ENCODE results near the gene GTF2IRD1. TPM values are rescaled to one million over a fixed set of nuclear protein-coding genes. Genes with fewer than 3 reads are reported as not detected.
"Not testable (repeated sequence)": the region's sequence is repeated elsewhere in the genome, so short reads cannot be mapped to it uniquely, and the experiment has no call there.

The GTF2IRD1 gene
- total RNA-seq, 1 donor from 2014 or later, result 0.96 TPM

- not testable (repeated sequence) for H3K27me3 Mint-ChIP-seq (ENCODE audit: insufficient read depth); H3K4me1 Mint-ChIP-seq (ENCODE audit: low read depth); H3K9me3 Mint-ChIP-seq; H3K4me3 Mint-ChIP-seq; H3K36me3 Mint-ChIP-seq (ENCODE audit: low read depth); DNase-seq (ENCODE audit: low spot score); H3K27ac Mint-ChIP-seq
- intact Hi-C loops (cut with micrococcal nuclease), result loop anchor here (10.0 kb wide), 2 partner anchors 240 to 450 kb away; partner anchors contain the start of gene GTF2I
Measured at GRCh38 chr7:74414595-74415333, 38.9 kb upstream of the GTF2IRD1 start.

GRCh38 chr7:74417419-74417971 lies 36.2 kb upstream of the GTF2IRD1 start:
- DNase-seq (ENCODE audit: low spot score), result peak; percentile 26
- Mint-ChIP-seq H3K9me3 (no peaks in the 10 kb centered on the region), H3K4me3 (no peak overlapping the region), H3K4me1 (ENCODE audit: low read depth) (no peaks in the 10 kb centered on the region), H3K27me3 (ENCODE audit: insufficient read depth) (peaks cover 6% of the 10 kb centered on the region), H3K27ac (no peak overlapping the region), H3K36me3 (ENCODE audit: low read depth) (no peaks in the 10 kb centered on the region)
- intact Hi-C loops (cut with micrococcal nuclease), result loop anchor here (2.0 to 10.0 kb wide), 5 partner anchors 127 to 629 kb away; partner anchors contain the start of gene GTF2I

- no peaks in the 10 kb centered on the region for H3K9me3 Mint-ChIP-seq
- no peak overlapping the region for H3K4me3 Mint-ChIP-seq
- no peaks in the 10 kb centered on the region for H3K4me1 Mint-ChIP-seq (ENCODE audit: low read depth)
- intact Hi-C loops (cut with micrococcal nuclease), result loop anchor here (10.0 kb wide), 2 partner anchors 237 to 447 kb away; partner anchors contain the start of gene GTF2I
- DNase-seq (ENCODE audit: low spot score), result no peak
- H3K36me3 Mint-ChIP-seq (ENCODE audit: low read depth), result no peaks in the 10 kb centered on the region
- peaks cover 6% of the 10 kb centered on the region for H3K27me3 Mint-ChIP-seq (ENCODE audit: insufficient read depth)
- H3K27ac Mint-ChIP-seq, result no peak overlapping the region
Measured at GRCh38 chr7:74418076-74418475, 35.6 kb upstream of the GTF2IRD1 start.

- Mint-ChIP-seq H3K4me3 (no peak overlapping the region), H3K27ac (no peak overlapping the region), H3K36me3 (ENCODE audit: low read depth) (no peaks in the 10 kb centered on the region), H3K4me1 (ENCODE audit: low read depth) (no peaks in the 10 kb centered on the region), H3K9me3 (no peaks in the 10 kb centered on the region), H3K27me3 (ENCODE audit: insufficient read depth) (peaks cover 6% of the 10 kb centered on the region)
- DNase-seq (ENCODE audit: low spot score), result no peak
- intact Hi-C loops (cut with micrococcal nuclease), result loop anchor here (10.0 kb wide), 2 partner anchors 236 to 446 kb away; partner anchors contain the start of gene GTF2I
Measured at GRCh38 chr7:74418538-74418937, 35.2 kb upstream of the GTF2IRD1 start.

GRCh38 chr7:74419232-74419631 lies 34.5 kb upstream of the GTF2IRD1 start:
- H3K4me3 Mint-ChIP-seq; H3K9me3 Mint-ChIP-seq; DNase-seq (ENCODE audit: low spot score); H3K4me1 Mint-ChIP-seq (ENCODE audit: low read depth); H3K27ac Mint-ChIP-seq; H3K36me3 Mint-ChIP-seq (ENCODE audit: low read depth); H3K27me3 Mint-ChIP-seq (ENCODE audit: insufficient read depth): not testable (repeated sequence)
- intact Hi-C loops (cut with micrococcal nuclease), result loop anchor here (10.0 kb wide), 2 partner anchors 236 to 446 kb away; partner anchors contain the start of gene GTF2I

- no peak overlapping the region for H3K4me3 Mint-ChIP-seq
- intact Hi-C loops (cut with micrococcal nuclease), result no loop called here
- no peaks in the 10 kb centered on the region for H3K9me3 Mint-ChIP-seq
- DNase-seq (ENCODE audit: low spot score), result no peak
- peaks cover 6% of the 10 kb centered on the region for H3K27me3 Mint-ChIP-seq (ENCODE audit: insufficient read depth)
- H3K27ac Mint-ChIP-seq, result no peak overlapping the region
- no peaks in the 10 kb centered on the region for H3K36me3 Mint-ChIP-seq (ENCODE audit: low read depth)
- no peaks in the 10 kb centered on the region for H3K4me1 Mint-ChIP-seq (ENCODE audit: low read depth)
Measured at GRCh38 chr7:74420006-74420405, 33.7 kb upstream of the GTF2IRD1 start.

GRCh38 chr7:74424291-74424880 lies 29.3 kb upstream of the GTF2IRD1 start:
- intact Hi-C loops (cut with micrococcal nuclease), result no loop called here
- Mint-ChIP-seq H3K9me3 (no peaks in the 10 kb centered on the region), H3K4me1 (ENCODE audit: low read depth) (no peaks in the 10 kb centered on the region), H3K27ac (no peak overlapping the region), H3K4me3 (no peak overlapping the region), H3K27me3 (ENCODE audit: insufficient read depth) (peaks cover 6% of the 10 kb centered on the region), H3K36me3 (ENCODE audit: low read depth) (no peaks in the 10 kb centered on the region)
- no peak for DNase-seq (ENCODE audit: low spot score)

- DNase-seq (ENCODE audit: low spot score), result no peak
- H3K36me3 Mint-ChIP-seq (ENCODE audit: low read depth), result no peaks in the 10 kb centered on the region
- no peak overlapping the region for H3K27ac Mint-ChIP-seq
- H3K4me3 Mint-ChIP-seq, result no peak overlapping the region
- intact Hi-C loops (cut with micrococcal nuclease), result no loop called here
- peaks cover 1% of the 10 kb centered on the region for H3K27me3 Mint-ChIP-seq (ENCODE audit: insufficient read depth)
- H3K4me1 Mint-ChIP-seq (ENCODE audit: low read depth), result no peaks in the 10 kb centered on the region
- H3K9me3 Mint-ChIP-seq, result no peaks in the 10 kb centered on the region
Measured at GRCh38 chr7:74428023-74428422, 25.7 kb upstream of the GTF2IRD1 start.

GRCh38 chr7:74429153-74429747 lies 24.5 kb upstream of the GTF2IRD1 start:
- no peak for DNase-seq (ENCODE audit: low spot score)
- Mint-ChIP-seq H3K27me3 (ENCODE audit: insufficient read depth) (peaks cover 1% of the 10 kb centered on the region), H3K4me3 (no peak overlapping the region), H3K9me3 (no peaks in the 10 kb centered on the region), H3K4me1 (ENCODE audit: low read depth) (no peaks in the 10 kb centered on the region), H3K27ac (no peak overlapping the region), H3K36me3 (ENCODE audit: low read depth) (no peaks in the 10 kb centered on the region)
- intact Hi-C loops (cut with micrococcal nuclease), result no loop called here

- H3K9me3 Mint-ChIP-seq; H3K27me3 Mint-ChIP-seq (ENCODE audit: insufficient read depth); H3K4me1 Mint-ChIP-seq (ENCODE audit: low read depth); intact Hi-C loops (cut with micrococcal nuclease); H3K36me3 Mint-ChIP-seq (ENCODE audit: low read depth); H3K27ac Mint-ChIP-seq; DNase-seq (ENCODE audit: low spot score); H3K4me3 Mint-ChIP-seq: not testable (repeated sequence)
Measured at GRCh38 chr7:74430409-74430808, 23.3 kb upstream of the GTF2IRD1 start.

GRCh38 chr7:74430961-74431466 lies 22.7 kb upstream of the GTF2IRD1 start:
- H3K27me3 Mint-ChIP-seq (ENCODE audit: insufficient read depth), result peaks cover 1% of the 10 kb centered on the region
- intact Hi-C loops (cut with micrococcal nuclease), result no loop called here
- H3K9me3 Mint-ChIP-seq, result no peaks in the 10 kb centered on the region
- no peak overlapping the region for H3K27ac Mint-ChIP-seq
- no peaks in the 10 kb centered on the region for H3K36me3 Mint-ChIP-seq (ENCODE audit: low read depth)
- H3K4me3 Mint-ChIP-seq, result no peak overlapping the region
- DNase-seq (ENCODE audit: low spot score), result no peak
- no peaks in the 10 kb centered on the region for H3K4me1 Mint-ChIP-seq (ENCODE audit: low read depth)

- DNase-seq (ENCODE audit: low spot score); H3K9me3 Mint-ChIP-seq; H3K36me3 Mint-ChIP-seq (ENCODE audit: low read depth); H3K27ac Mint-ChIP-seq; H3K27me3 Mint-ChIP-seq (ENCODE audit: insufficient read depth); H3K4me1 Mint-ChIP-seq (ENCODE audit: low read depth); intact Hi-C loops (cut with micrococcal nuclease); H3K4me3 Mint-ChIP-seq: not testable (repeated sequence)
Measured at GRCh38 chr7:74437291-74437571, 16.5 kb upstream of the GTF2IRD1 start.

GRCh38 chr7:74438327-74438726 lies 15.4 kb upstream of the GTF2IRD1 start:
- Mint-ChIP-seq H3K9me3 (peaks cover 5% of the 10 kb centered on the region), H3K27ac (no peak overlapping the region), H3K4me3 (no peak overlapping the region), H3K36me3 (ENCODE audit: low read depth) (no peaks in the 10 kb centered on the region), H3K27me3 (ENCODE audit: insufficient read depth) (peaks cover 2% of the 10 kb centered on the region), H3K4me1 (ENCODE audit: low read depth) (no peaks in the 10 kb centered on the region)
- intact Hi-C loops (cut with micrococcal nuclease), result no loop called here
- no peak for DNase-seq (ENCODE audit: low spot score)
